HG02763 (cell line): ENCODE measurements around the gene KIF17.

Source experiments
- ATAC-seq: cut with Tn5 transposase; IDR thresholded peaks from one replicate; pipeline ENCODE4 v1.9.1; 2021; ENCODE audit warnings: mild to moderate bottlenecking, moderate library complexity; ENCODE audit not compliant: unreplicated experiment

Gene KIF17

GRCh38 chr1:20712215-20712577 lies 5.6 kb downstream of the KIF17 start:
- ATAC-seq, result no peak

- ATAC-seq, result no peak
These were observed 6.3 kb downstream of the KIF17 start for GRCh38 chr1:20711285-20712214.

GRCh38 chr1:20710469-20711284 lies 7.1 kb downstream of the KIF17 start:
- ATAC-seq, result no peak

- ATAC-seq, result no peak
These were observed 7.9 kb downstream of the KIF17 start for GRCh38 chr1:20709868-20710267.

GRCh38 chr1:20708891-20709290 lies 8.9 kb downstream of the KIF17 start:
- ATAC-seq, result no peak

GRCh38 chr1:20708057-20708456 lies 9.8 kb downstream of the KIF17 start:
- ATAC-seq, result no peak

GRCh38 chr1:20706841-20707240 lies 11.0 kb downstream of the KIF17 start:
- ATAC-seq, result no peak

GRCh38 chr1:20705203-20705755 lies 12.5 kb downstream of the KIF17 start:
- ATAC-seq, result no peak

GRCh38 chr1:20704390-20705202 lies 13.2 kb downstream of the KIF17 start:
- no peak for ATAC-seq

GRCh38 chr1:20703124-20703756 lies 14.6 kb downstream of the KIF17 start:
- ATAC-seq, result no peak

- no peak for ATAC-seq
These were observed 15.4 kb downstream of the KIF17 start for GRCh38 chr1:20702416-20702815.

GRCh38 chr1:20701847-20702246 lies 16.0 kb downstream of the KIF17 start:
- ATAC-seq, result no peak

- ATAC-seq, result no peak
These were observed 16.4 kb downstream of the KIF17 start for GRCh38 chr1:20701446-20701845.

GRCh38 chr1:20700636-20701215 lies 17.1 kb downstream of the KIF17 start:
- ATAC-seq, result no peak

GRCh38 chr1:20699558-20699957 lies 18.2 kb downstream of the KIF17 start:
- no peak for ATAC-seq

- no peak for ATAC-seq
These were observed 19.5 kb downstream of the KIF17 start for GRCh38 chr1:20698195-20698910.

- ATAC-seq, result no peak
These were observed 20.2 kb downstream of the KIF17 start for GRCh38 chr1:20697563-20697962.

- ATAC-seq, result no peak
These were observed 21.1 kb downstream of the KIF17 start for GRCh38 chr1:20696397-20697333.
